ENCODE results near the gene SEMA3F. TPM values are rescaled to one million over a fixed set of nuclear protein-coding genes. Genes with fewer than 3 reads are reported as not detected.

The SEMA3F gene
- total and polyA plus RNA-seq, 10 of the 15 experiments (the other 5 are each of a cell fraction or from before 2014, with no cell fraction given), result 0.08 to 0.28 (median 0.12) TPM; not detected in 6

DNA sequence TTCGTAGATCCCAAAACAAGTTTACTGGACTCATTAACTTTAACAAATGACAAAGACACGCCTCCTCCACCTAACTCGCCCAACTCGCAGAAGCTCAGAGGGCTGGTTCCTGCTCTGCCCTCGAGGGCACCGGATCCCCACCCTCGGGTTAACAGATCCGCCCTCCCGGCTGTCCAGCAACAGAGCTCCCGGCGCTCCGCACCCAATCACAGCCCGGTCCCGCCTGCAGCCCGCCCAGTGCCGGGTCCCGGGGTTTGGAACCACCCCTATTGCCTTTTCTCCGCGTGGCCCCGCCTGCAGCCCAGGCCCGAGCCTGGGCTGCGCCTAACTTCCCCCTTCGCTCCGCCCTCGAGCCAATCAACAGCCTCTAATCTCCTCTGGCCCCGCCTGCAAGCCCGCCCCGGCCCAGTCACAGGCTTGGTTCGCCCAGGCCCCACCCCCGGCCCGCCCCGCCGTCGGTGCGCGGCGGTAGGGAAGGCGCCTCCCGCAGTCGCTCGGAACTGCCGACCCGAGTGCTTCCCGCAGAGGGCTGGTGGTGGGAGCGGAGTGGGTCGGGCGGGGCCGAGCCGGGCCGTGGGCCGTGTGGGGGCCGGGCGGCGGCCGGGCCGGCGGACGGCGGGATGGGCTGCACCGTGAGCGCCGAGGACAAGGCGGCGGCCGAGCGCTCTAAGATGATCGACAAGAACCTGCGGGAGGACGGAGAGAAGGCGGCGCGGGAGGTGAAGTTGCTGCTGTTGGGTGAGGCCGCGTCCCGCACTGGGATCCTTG, 80.8 kb downstream of the SEMA3F start, which contains the start of gene GNAI2 (continued):
- TF ChIP-seq RFX5 (IDR thresholded peaks at IDR 0.05; ENCODE audit: low read depth, low read length) (peak; percentile 74), IRF4 (IDR thresholded peaks at IDR 0.05; ENCODE audit: low read depth, low read length) (no peak), MTA2 (IDR thresholded peaks at IDR 0.05; ENCODE audit: low read depth) (no peak), ATF2 (IDR thresholded peaks at IDR 0.05; ENCODE audit: low read length) (no peak), IRF5 (IDR thresholded peaks at IDR 0.05; ENCODE audit: borderline replicate concordance) (no peak), SIN3A (IDR thresholded peaks at IDR 0.05; ENCODE audit: low read depth, low read length) (peak; percentile 43), BACH1 (IDR thresholded peaks at IDR 0.05; ENCODE audit: borderline replicate concordance) (peak; percentile 93), PML (IDR thresholded peaks at IDR 0.05; ENCODE audit: low read length) (0 out of 2 replicates have a peak, but pooled peaks have one; percentile 30), WRNIP1 (IDR thresholded peaks at IDR 0.05; ENCODE audit: borderline replicate concordance, low read depth, low read length) (no peak), SPI1 (IDR thresholded peaks at IDR 0.05; ENCODE audit: borderline replicate concordance, insufficient read depth, low read depth, low read length) (no peak), JUNB (IDR thresholded peaks at IDR 0.05) (no peak), ATF7 (IDR thresholded peaks at IDR 0.05; ENCODE audit: low read depth) (no peak), STAT3 (IDR thresholded peaks at IDR 0.05; ENCODE audit: low read depth, low read length) (no peak), ZNF217 (IDR thresholded peaks at IDR 0.05) (peak; percentile 26; the same call in 1 of the 2 replicates), CEBPB (IDR thresholded peaks at IDR 0.05; ENCODE audit: borderline replicate concordance in 1 of 2, low read depth in 2 of 2, low read length in 2 of 2) (no peak), SUZ12 (IDR thresholded peaks at IDR 0.05; ENCODE audit: unreplicated experiment) (no peak), E4F1 (IDR thresholded peaks at IDR 0.05; ENCODE audit: borderline replicate concordance, partially characterized antibody) (no peak), NBN (IDR thresholded peaks at IDR 0.05) (no peak), YBX1 (IDR thresholded peaks at IDR 0.05) (no peak), CBFB (IDR thresholded peaks at IDR 0.05; ENCODE audit: low read depth) (no peak), BCL11A (IDR thresholded peaks at IDR 0.05; ENCODE audit: low read depth, low read length) (no peak), IKZF2 (IDR thresholded peaks at IDR 0.05) (no peak), NR2C1 (IDR thresholded peaks at IDR 0.05) (peak; percentile 32; the same call in 1 of the 2 replicates), BMI1 (IDR thresholded peaks at IDR 0.05; ENCODE audit: borderline replicate concordance) (no peak)
- TF ChIP-seq, protein P1, sequence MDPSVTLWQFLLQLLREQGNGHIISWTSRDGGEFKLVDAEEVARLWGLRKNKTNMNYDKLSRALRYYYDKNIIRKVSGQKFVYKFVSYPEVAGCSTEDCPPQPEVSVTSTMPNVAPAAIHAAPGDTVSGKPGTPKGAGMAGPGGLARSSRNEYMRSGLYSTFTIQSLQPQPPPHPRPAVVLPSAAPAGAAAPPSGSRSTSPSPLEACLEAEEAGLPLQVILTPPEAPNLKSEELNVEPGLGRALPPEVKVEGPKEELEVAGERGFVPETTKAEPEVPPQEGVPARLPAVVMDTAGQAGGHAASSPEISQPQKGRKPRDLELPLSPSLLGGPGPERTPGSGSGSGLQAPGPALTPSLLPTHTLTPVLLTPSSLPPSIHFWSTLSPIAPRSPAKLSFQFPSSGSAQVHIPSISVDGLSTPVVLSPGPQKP (IDR thresholded peaks at IDR 0.05; ENCODE audit: low read depth, low read length), result no peak
